Measurements from ENCODE around the gene ARHGEF2. TPM values are rescaled to one million over a fixed set of nuclear protein-coding genes. Genes with fewer than 3 reads are reported as not detected.

The ARHGEF2 gene
- total and polyA plus RNA-seq, 2 donors (not counting 1 experiment from before 2014, with no cell fraction given) = 103 to 276 TPM

- Histone ChIP-seq H3K79me2 (ENCODE audit: control insufficient read depth, insufficient read depth, low read length) (peaks cover 92% of the 10 kb centered on the region), H3K4me2 (ENCODE audit: extremely low read depth, insufficient read depth, low read length) (peak overlapping the region; percentile 78), H3K9me3 (ENCODE audit: control insufficient read depth, insufficient read depth, low read depth, low read length) (no peaks in the 10 kb centered on the region), H3K27ac (ENCODE audit: insufficient read depth, low read length) (peak overlapping the region; percentile 35), H4K20me1 (ENCODE audit: control insufficient read depth, extremely low read depth, insufficient read depth, low read length) (no peaks in the 10 kb centered on the region), H3K4me1 (ENCODE audit: control insufficient read depth, extremely low read depth, insufficient read depth, low read length) (peaks cover 28% of the 10 kb centered on the region), H3K27me3 (ENCODE audit: control insufficient read depth, insufficient read depth, low read length) (no peaks in the 10 kb centered on the region), H3K9ac (ENCODE audit: insufficient read depth, low read length) (no peak overlapping the region), H3K36me3 (ENCODE audit: control insufficient read depth, insufficient read depth, low read length) (peaks cover 1% of the 10 kb centered on the region), H2AFZ (ENCODE audit: low read length) (no peak overlapping the region), H3K4me3 (replicated peaks in 1 of 4; ENCODE audit: control extremely low read depth in 1 of 4, insufficient read depth in 1 of 4, low read depth in 3 of 4, low read length in 4 of 4) (peak overlapping the region; percentile 67 to 90 (median 80))
- DNase-seq (ENCODE audit: low read depth in 2 of 2) = no peak
- no peak for TF ChIP-seq CTCF (conservative IDR thresholded peaks at IDR 0.05 in 1 of 2, IDR thresholded peaks at IDR 0.05 in 1 of 2; ENCODE audit: low read depth in 1 of 2, low read length in 2 of 2)
- TF ChIP-seq EZH2 (IDR thresholded peaks at IDR 0.05; ENCODE audit: low read length, missing control alignments) = no peak
Measured at GRCh38 chr1:155975375-155976061, 2.8 kb downstream of the ARHGEF2 start.

GRCh38 chr1:155974208-155975115, 3.9 kb downstream of the ARHGEF2 start:
- H4K20me1 ChIP-seq (ENCODE audit: control insufficient read depth, extremely low read depth, insufficient read depth, low read length) = no peaks in the 10 kb centered on the region
- no peak overlapping the region for H2AFZ ChIP-seq (ENCODE audit: low read length)
- H3K4me3 ChIP-seq (replicated peaks in 1 of 4; ENCODE audit: control extremely low read depth in 1 of 4, insufficient read depth in 1 of 4, low read depth in 3 of 4, low read length in 4 of 4) = peak overlapping the region; percentile 17 to 90 (median 56)
- H3K9me3 ChIP-seq (ENCODE audit: control insufficient read depth, insufficient read depth, low read depth, low read length) = no peaks in the 10 kb centered on the region
- H3K27ac ChIP-seq (ENCODE audit: insufficient read depth, low read length) = no peak overlapping the region
- H3K27me3 ChIP-seq (ENCODE audit: control insufficient read depth, insufficient read depth, low read length) = no peaks in the 10 kb centered on the region
- peaks cover 4% of the 10 kb centered on the region for H3K36me3 ChIP-seq (ENCODE audit: control insufficient read depth, insufficient read depth, low read length)
- H3K4me1 ChIP-seq (ENCODE audit: control insufficient read depth, extremely low read depth, insufficient read depth, low read length) = peaks cover 34% of the 10 kb centered on the region
- H3K4me2 ChIP-seq (ENCODE audit: extremely low read depth, insufficient read depth, low read length) = peak overlapping the region; percentile 78
- H3K79me2 ChIP-seq (ENCODE audit: control insufficient read depth, insufficient read depth, low read length) = peaks cover 92% of the 10 kb centered on the region
- no peak for TF ChIP-seq EZH2 (IDR thresholded peaks at IDR 0.05; ENCODE audit: low read length, missing control alignments)
- H3K9ac ChIP-seq (ENCODE audit: insufficient read depth, low read length) = no peak overlapping the region
- peak in 1 of 2 donors; percentile 37 for DNase-seq (ENCODE audit: low read depth in 2 of 2)

- H3K36me3 ChIP-seq (ENCODE audit: control insufficient read depth, insufficient read depth, low read length) = peaks cover 6% of the 10 kb centered on the region
- H3K4me1 ChIP-seq (ENCODE audit: control insufficient read depth, extremely low read depth, insufficient read depth, low read length) = peaks cover 42% of the 10 kb centered on the region
- no peaks in the 10 kb centered on the region for H3K27me3 ChIP-seq (ENCODE audit: control insufficient read depth, insufficient read depth, low read length)
- no peak overlapping the region for H3K4me3 ChIP-seq (replicated peaks in 1 of 4; ENCODE audit: control extremely low read depth in 1 of 4, insufficient read depth in 1 of 4, low read depth in 3 of 4, low read length in 4 of 4)
- H2AFZ ChIP-seq (ENCODE audit: low read length) = no peak overlapping the region
- no peak for DNase-seq (ENCODE audit: low read depth in 2 of 2)
- no peak overlapping the region for H3K27ac ChIP-seq (ENCODE audit: insufficient read depth, low read length)
- peaks cover 92% of the 10 kb centered on the region for H3K79me2 ChIP-seq (ENCODE audit: control insufficient read depth, insufficient read depth, low read length)
- no peaks in the 10 kb centered on the region for H3K9me3 ChIP-seq (ENCODE audit: control insufficient read depth, insufficient read depth, low read depth, low read length)
- no peak overlapping the region for H3K4me2 ChIP-seq (ENCODE audit: extremely low read depth, insufficient read depth, low read length)
- no peak overlapping the region for H3K9ac ChIP-seq (ENCODE audit: insufficient read depth, low read length)
- no peak for TF ChIP-seq CTCF (conservative IDR thresholded peaks at IDR 0.05 in 1 of 2, IDR thresholded peaks at IDR 0.05 in 1 of 2; ENCODE audit: low read depth in 1 of 2, low read length in 2 of 2)
- TF ChIP-seq EZH2 (IDR thresholded peaks at IDR 0.05; ENCODE audit: low read length, missing control alignments) = no peak
- H4K20me1 ChIP-seq (ENCODE audit: control insufficient read depth, extremely low read depth, insufficient read depth, low read length) = no peaks in the 10 kb centered on the region
Measured at GRCh38 chr1:155973723-155974122, 4.6 kb downstream of the ARHGEF2 start.

Data from fibroblast of lung (primary cell).